Measurements from ENCODE around the gene KLK11. TPM values are rescaled to one million over a fixed set of nuclear protein-coding genes. Genes with fewer than 3 reads are reported as not detected.

The KLK11 gene
- polyA plus RNA-seq, 3 donors, result not detected

DNA sequence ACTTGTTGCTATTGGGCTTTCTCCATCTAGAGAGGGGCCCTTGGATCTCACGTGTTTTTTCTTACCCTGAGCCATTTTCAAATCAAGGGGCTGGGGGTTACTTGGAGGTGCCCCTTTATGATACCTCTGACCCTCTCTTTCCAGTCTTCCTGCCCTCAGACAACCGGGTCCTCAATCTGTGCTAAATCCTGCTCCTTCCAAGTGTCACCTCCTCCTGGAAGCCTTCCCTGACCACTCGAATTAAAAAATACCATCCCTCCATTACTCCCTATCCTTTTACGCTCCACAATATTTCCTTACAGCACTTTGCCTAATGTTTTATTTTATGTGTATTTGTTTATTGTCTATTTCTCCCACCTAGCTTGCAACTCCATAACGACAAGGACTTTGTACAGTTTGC, 28.4 kb downstream of the KLK11 start:
- Histone ChIP-seq H2AFZ (ENCODE audit: insufficient read depth, low read depth, low read length, poor library complexity, severe bottlenecking) (no peak overlapping the region), H3K9ac (ENCODE audit: insufficient read depth, low read length, poor library complexity, severe bottlenecking) (no peak overlapping the region), H3K27me3 (ENCODE audit: control insufficient read depth in 2 of 2, insufficient read depth in 2 of 2, low read length in 2 of 2) (peaks cover 0 to 5% of the 10 kb centered on the region in 2 donors), H3K4me3 (replicated peaks in 1 of 3; ENCODE audit: low read depth in 2 of 3, low read length in 3 of 3) (no peak overlapping the region), H3K27ac (ENCODE audit: low read depth in 1 of 2, low read length in 2 of 2) (no peak overlapping the region), H3K4me1 (ENCODE audit: control insufficient read depth in 1 of 2, insufficient read depth in 2 of 2, low read length in 2 of 2) (no peaks in the 10 kb centered on the region), H3K9me3 (replicated peaks in 1 of 2; ENCODE audit: control insufficient read depth in 1 of 2, insufficient read depth in 1 of 2, low read length in 2 of 2) (peaks cover 5 to 9% of the 10 kb centered on the region in 2 donors), H3K4me2 (replicated peaks; ENCODE audit: extremely low read depth, low read length, poor library complexity, severe bottlenecking) (no peak overlapping the region), H3K36me3 (replicated peaks in 1 of 2; ENCODE audit: control insufficient read depth in 1 of 2, insufficient read depth in 2 of 2, low read length in 2 of 2) (no peaks in the 10 kb centered on the region), H4K20me1 (ENCODE audit: insufficient read depth, low read length) (no peaks in the 10 kb centered on the region), H3K79me2 (ENCODE audit: insufficient read depth, low read length) (no peaks in the 10 kb centered on the region)
- TF ChIP-seq, protein P1, sequence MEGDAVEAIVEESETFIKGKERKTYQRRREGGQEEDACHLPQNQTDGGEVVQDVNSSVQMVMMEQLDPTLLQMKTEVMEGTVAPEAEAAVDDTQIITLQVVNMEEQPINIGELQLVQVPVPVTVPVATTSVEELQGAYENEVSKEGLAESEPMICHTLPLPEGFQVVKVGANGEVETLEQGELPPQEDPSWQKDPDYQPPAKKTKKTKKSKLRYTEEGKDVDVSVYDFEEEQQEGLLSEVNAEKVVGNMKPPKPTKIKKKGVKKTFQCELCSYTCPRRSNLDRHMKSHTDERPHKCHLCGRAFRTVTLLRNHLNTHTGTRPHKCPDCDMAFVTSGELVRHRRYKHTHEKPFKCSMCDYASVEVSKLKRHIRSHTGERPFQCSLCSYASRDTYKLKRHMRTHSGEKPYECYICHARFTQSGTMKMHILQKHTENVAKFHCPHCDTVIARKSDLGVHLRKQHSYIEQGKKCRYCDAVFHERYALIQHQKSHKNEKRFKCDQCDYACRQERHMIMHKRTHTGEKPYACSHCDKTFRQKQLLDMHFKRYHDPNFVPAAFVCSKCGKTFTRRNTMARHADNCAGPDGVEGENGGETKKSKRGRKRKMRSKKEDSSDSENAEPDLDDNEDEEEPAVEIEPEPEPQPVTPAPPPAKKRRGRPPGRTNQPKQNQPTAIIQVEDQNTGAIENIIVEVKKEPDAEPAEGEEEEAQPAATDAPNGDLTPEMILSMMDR (IDR thresholded peaks at IDR 0.05), result no peak
- Mint-ChIP-seq H3K27me3 (ENCODE audit: low read depth in 3 of 3) (peaks cover 10 to 40% (median 31%) of the 10 kb centered on the region in 3 donors), H3K4me3 (no peak overlapping the region), H3K4me1 (peaks cover 4% of the 10 kb centered on the region), H3K27ac (no peak overlapping the region), H3K36me3 (no peaks in the 10 kb centered on the region), H3K9me3 (peaks cover 4 to 19% (median 13%) of the 10 kb centered on the region in 7 donors)
- no peak for DNase-seq
- intact Hi-C loops (cut with micrococcal nuclease), result no loop called here
- 50% methylated on average over 2 of the region's 5 CpGs for WGBS (ENCODE audit: insufficient coverage)

DNA sequence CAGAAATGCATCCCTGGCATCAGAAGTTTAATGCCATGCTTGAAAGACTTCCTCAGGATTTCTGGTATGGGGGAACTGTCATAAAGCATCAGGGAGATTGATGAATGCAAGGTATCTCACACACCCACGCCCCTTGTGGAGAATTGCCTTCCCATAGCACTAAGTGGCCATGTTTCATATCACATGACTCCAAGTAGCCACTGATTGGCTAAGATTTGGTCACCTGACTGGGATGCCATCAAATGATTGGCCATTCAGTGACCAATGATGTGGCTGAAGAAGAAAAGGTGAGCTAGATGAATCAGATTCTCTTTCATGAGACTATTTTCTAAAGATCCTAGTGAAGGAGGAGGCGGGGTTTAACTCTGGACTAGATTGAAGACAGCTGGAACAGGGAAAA, 32.3 kb downstream of the KLK11 start:
- no peak overlapping the region for H2AFZ ChIP-seq (ENCODE audit: insufficient read depth, low read depth, low read length, poor library complexity, severe bottlenecking)
- no peaks in the 10 kb centered on the region for H4K20me1 ChIP-seq (ENCODE audit: insufficient read depth, low read length)
- peaks cover 0 to 4% of the 10 kb centered on the region in 2 donors for H3K9me3 ChIP-seq (replicated peaks in 1 of 2; ENCODE audit: control insufficient read depth in 1 of 2, insufficient read depth in 1 of 2, low read length in 2 of 2)
- Mint-ChIP-seq H3K27me3 (ENCODE audit: low read depth in 3 of 3) (peaks cover 5 to 17% (median 9%) of the 10 kb centered on the region in 3 donors), H3K9me3 (peaks cover 0 to 13% (median 6%) of the 10 kb centered on the region in 7 donors), H3K4me1 (no peaks in the 10 kb centered on the region), H3K36me3 (no peaks in the 10 kb centered on the region), H3K27ac (no peak overlapping the region), H3K4me3 (no peak overlapping the region)
- TF ChIP-seq, protein P1 (IDR thresholded peaks at IDR 0.05), result no peak
- H3K4me2 ChIP-seq (replicated peaks; ENCODE audit: extremely low read depth, low read length, poor library complexity, severe bottlenecking), result no peak overlapping the region
- no peaks in the 10 kb centered on the region for H3K36me3 ChIP-seq (replicated peaks in 1 of 2; ENCODE audit: control insufficient read depth in 1 of 2, insufficient read depth in 2 of 2, low read length in 2 of 2)
- intact Hi-C loops (cut with micrococcal nuclease), result no loop called here
- WGBS (ENCODE audit: insufficient coverage), result no CpG with 5 or more reads among the region's 2 CpGs
- DNase-seq, result no peak
- no peaks in the 10 kb centered on the region for H3K79me2 ChIP-seq (ENCODE audit: insufficient read depth, low read length)
- H3K27me3 ChIP-seq (ENCODE audit: control insufficient read depth in 2 of 2, insufficient read depth in 2 of 2, low read length in 2 of 2), result peaks cover 0 to 2% of the 10 kb centered on the region in 2 donors
- no peak overlapping the region for H3K9ac ChIP-seq (ENCODE audit: insufficient read depth, low read length, poor library complexity, severe bottlenecking)
- H3K27ac ChIP-seq (ENCODE audit: low read depth in 1 of 2, low read length in 2 of 2), result no peak overlapping the region
- H3K4me1 ChIP-seq (ENCODE audit: control insufficient read depth in 1 of 2, insufficient read depth in 2 of 2, low read length in 2 of 2), result no peaks in the 10 kb centered on the region
- no peak overlapping the region for H3K4me3 ChIP-seq (replicated peaks in 1 of 3; ENCODE audit: low read depth in 2 of 3, low read length in 3 of 3)
